Upper lobe of right lung (tissue), 1 donor: ENCODE data around the gene SDR9C7. TPM values are rescaled to one million over a fixed set of nuclear protein-coding genes. Genes with fewer than 3 reads are reported as not detected.
A peak's percentile ranks its signal among the peaks of the same experiment; 100 is the strongest.

Experiments
- ATAC-seq: fragments of 200-7000 bp; cut with Tn5 transposase; one replicate; pipeline ENCODE4 v1.9.1; 2020; ENCODE audit warnings: mild to moderate bottlenecking, moderate library complexity
- DNase-seq: peaks from one replicate; pipeline ENCODE4 v3.0.0-alpha.2; 2020
- H3K27ac ChIP-seq: fragments of 200-600 bp; one replicate; pipeline ENCODE4 v1.8.0; 2022
- H3K27me3 ChIP-seq: fragments of 200-600 bp; one replicate; pipeline ENCODE4 v1.8.0; 2022; ENCODE audit warnings: mild to moderate bottlenecking
- H3K36me3 ChIP-seq: fragments of 200-600 bp; one replicate; pipeline ENCODE4 v1.8.0; 2022
- H3K4me1 ChIP-seq: fragments of 200-600 bp; one replicate; pipeline ENCODE4 v1.8.0; 2022
- H3K4me3 ChIP-seq: fragments of 200-600 bp; one replicate; pipeline ENCODE4 v1.8.0; 2022; ENCODE audit warnings: mild to moderate bottlenecking
- H3K9me3 ChIP-seq: fragments of 200-600 bp; one replicate; pipeline ENCODE4 v1.8.0; 2022
- intact Hi-C: fragments of 100-400 bp; cut with DNase I; formaldehyde crosslinking; loops from one replicate; pipeline ENCODE4 v1.11.0; 2022
- total RNA-seq: library from RNA; stranded (reverse); fragmentation: NEBNext Ultra II Directional; extraction: Animal tissue kit (Norgen Biotek cat#: 25700); gene quantifications from one replicate; pipeline ENCODE4 v1.2.1, GENCODE V29; 2021
- TF ChIP-seq, protein P1 (sequence below): fragments of 200-600 bp; IDR thresholded peaks from one replicate; pipeline ENCODE4 v1.8.0; 2022; ENCODE audit warnings: antibody characterized with exemption
- donor health status: DM: no; HTN: yes; CAD: no; lungs with severe emphysema.

The SDR9C7 gene
- total RNA-seq, 1 donor from 2014 or later, result not detected

DNA sequence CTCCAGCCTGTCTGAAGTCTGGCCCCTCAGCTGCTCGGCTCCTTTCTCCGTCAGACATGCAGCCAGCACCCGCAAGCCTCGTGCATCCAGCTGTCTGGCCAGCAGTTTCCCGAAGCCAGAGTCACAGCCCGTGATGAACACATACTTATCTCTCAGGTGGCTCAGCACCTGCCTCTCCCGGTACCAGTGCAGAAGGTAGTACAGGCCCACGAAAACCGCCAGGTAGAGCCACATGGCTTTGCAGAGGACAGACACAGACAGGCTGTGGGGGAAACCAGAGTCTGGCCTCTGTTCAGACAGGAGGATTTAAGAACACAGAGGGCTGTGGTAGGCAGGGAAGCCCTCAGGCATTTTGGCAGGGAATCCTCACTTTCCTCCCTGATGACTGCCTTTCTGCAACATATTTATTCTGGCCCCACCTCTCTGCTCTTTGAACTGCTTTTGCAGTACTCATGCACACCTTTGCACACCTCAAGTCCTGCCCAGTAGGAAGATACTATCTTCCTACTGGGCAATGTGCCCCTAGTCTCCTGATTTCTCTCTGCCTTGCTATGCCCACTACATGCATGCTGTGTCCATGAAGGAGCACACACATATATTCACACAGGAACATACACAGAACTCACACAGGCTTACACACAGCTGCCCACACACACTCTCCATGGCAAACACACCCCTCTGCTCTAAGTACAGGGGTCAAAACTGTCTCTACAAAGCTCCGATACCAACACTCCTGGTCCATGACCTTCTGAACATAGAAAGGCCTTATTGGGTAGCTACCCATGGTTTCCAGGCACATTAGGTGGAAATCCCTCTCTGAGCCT lies 23.2 kb upstream of the SDR9C7 start, which contains the start of gene RDH16:
TSS of gene RDH16 (minus strand) at position 380 of the 824 bp plus-strand sequence. CDS start at position 234, 146 bp downstream.
- TF ChIP-seq, protein P1, sequence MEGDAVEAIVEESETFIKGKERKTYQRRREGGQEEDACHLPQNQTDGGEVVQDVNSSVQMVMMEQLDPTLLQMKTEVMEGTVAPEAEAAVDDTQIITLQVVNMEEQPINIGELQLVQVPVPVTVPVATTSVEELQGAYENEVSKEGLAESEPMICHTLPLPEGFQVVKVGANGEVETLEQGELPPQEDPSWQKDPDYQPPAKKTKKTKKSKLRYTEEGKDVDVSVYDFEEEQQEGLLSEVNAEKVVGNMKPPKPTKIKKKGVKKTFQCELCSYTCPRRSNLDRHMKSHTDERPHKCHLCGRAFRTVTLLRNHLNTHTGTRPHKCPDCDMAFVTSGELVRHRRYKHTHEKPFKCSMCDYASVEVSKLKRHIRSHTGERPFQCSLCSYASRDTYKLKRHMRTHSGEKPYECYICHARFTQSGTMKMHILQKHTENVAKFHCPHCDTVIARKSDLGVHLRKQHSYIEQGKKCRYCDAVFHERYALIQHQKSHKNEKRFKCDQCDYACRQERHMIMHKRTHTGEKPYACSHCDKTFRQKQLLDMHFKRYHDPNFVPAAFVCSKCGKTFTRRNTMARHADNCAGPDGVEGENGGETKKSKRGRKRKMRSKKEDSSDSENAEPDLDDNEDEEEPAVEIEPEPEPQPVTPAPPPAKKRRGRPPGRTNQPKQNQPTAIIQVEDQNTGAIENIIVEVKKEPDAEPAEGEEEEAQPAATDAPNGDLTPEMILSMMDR, result no peak
- intact Hi-C loops, result no loop called here
- no peaks in the 10 kb centered on the region for H3K27me3 ChIP-seq
- no peak within 1 kb of the TSS for H3K27ac ChIP-seq
- no peak for DNase-seq
- no peaks in the 10 kb centered on the region for H3K4me1 ChIP-seq
- H3K9me3 ChIP-seq, result no peaks in the 10 kb centered on the region
- no peak for ATAC-seq
- no peaks in the 10 kb centered on the region for H3K36me3 ChIP-seq
- no peak within 1 kb of the TSS for H3K4me3 ChIP-seq

DNA sequence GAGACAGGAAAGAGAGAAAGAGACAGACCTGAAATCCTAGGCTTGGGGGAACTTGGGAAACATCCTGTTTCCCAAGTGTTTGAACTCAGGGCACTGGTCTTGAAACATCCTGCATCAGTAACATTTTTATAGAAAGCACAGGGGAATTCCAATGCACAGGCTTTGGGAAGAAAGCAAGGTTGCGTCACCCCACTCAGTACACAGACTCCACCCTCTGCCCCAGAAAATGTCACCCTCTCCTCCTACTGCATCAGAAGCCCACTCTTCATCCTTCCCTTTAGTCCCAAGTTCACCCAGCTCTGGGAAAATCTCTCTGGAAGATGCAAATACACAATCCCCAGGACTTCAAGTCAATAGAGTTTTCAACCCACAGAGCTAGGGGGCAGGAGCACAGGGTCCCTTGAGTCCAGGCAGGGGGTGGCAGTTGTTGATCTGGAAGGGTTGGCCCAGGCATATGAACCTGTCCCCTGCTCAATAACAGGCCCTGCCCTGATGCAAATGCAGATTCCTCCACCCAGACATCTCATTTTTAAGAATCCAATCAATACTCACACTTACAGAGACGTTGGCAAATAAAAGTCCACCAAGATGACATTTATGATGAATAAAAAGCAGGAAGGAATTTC lies 21.5 kb upstream of the SDR9C7 start:
- Histone ChIP-seq H3K36me3 (no peaks in the 10 kb centered on the region), H3K4me1 (no peaks in the 10 kb centered on the region), H3K9me3 (no peaks in the 10 kb centered on the region), H3K27me3 (no peaks in the 10 kb centered on the region), H3K4me3 (no peak overlapping the region), H3K27ac (no peak overlapping the region)
- ATAC-seq (peak; percentile 35), DNase-seq (no peak)
- intact Hi-C loops, result no loop called here
- TF ChIP-seq, protein P1, result no peak

DNA sequence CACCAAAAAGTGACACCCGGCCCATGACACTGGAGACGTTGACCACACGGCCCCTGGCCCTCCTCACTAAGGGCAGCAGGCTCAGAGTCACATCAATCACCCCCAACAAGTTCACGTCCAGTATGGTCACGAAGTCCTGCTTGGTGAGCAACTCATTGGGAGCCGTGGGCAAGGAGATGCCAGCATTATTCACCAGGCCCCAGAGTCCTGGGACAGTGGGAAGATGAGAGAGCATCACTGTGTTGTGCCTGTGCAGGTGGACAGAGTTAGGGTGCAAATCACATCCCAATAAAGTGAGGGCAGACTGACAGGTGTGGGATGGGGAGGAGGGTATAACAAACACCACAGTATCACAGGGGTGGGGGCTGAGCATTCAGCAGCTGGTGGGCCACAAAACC lies 20.7 kb upstream of the SDR9C7 start:
- DNase-seq (no peak), ATAC-seq (no peak)
- Histone ChIP-seq H3K27me3 (no peaks in the 10 kb centered on the region), H3K4me3 (no peak overlapping the region), H3K9me3 (no peaks in the 10 kb centered on the region), H3K36me3 (no peaks in the 10 kb centered on the region), H3K27ac (no peak overlapping the region), H3K4me1 (no peaks in the 10 kb centered on the region)
- intact Hi-C loops, result no loop called here
- TF ChIP-seq, protein P1, result no peak

DNA sequence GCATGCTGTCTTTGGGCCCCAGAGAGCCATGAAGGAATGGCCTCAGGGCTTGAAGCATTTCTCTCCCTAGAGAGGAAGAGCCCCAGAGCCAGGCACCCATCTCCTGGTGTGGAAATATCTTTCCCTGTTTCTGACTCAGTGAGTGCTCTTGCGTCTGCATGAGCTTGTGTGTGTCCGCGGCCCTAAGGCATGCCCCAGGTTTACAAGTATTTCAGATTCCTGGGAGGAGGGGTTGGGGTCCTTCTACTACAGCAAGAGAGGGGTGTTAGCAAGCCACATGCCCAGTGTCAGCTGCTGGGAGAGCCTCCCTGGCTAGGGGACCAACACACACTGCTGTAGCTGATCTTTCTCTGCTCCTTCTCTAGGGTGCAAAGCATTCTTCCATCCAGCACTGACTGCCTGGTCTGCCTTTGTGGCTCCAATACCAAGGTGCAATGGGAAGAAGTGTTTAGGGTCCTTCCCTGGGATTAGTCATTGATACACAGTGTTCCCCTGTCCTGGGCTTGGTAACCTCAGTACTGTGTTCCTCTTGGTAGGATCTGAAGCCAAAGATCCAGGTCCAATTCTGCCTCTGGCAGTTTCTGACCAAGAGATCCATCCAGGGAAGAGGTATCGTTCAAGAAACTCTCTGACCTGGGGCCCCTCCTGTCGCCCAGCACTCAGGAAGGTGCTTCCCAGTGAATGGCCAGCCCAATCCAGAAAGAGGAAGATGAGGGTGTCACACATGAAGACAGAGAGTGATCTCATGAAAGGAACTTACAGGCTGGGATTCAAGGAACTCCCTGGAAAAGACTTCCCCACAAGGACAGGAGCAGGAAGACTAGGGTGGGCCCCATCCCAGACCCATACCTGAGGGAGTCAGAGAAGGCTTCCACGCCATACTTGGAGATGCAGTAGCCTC lies 20.1 kb upstream of the SDR9C7 start:
- H3K4me1 ChIP-seq, result no peaks in the 10 kb centered on the region
- H3K9me3 ChIP-seq, result no peaks in the 10 kb centered on the region
- no peak for DNase-seq
- ATAC-seq, result no peak
- H3K27me3 ChIP-seq, result no peaks in the 10 kb centered on the region
- no peak overlapping the region for H3K27ac ChIP-seq
- no peak overlapping the region for H3K4me3 ChIP-seq
- TF ChIP-seq, protein P1, result no peak
- H3K36me3 ChIP-seq, result no peaks in the 10 kb centered on the region
- intact Hi-C loops, result no loop called here

DNA sequence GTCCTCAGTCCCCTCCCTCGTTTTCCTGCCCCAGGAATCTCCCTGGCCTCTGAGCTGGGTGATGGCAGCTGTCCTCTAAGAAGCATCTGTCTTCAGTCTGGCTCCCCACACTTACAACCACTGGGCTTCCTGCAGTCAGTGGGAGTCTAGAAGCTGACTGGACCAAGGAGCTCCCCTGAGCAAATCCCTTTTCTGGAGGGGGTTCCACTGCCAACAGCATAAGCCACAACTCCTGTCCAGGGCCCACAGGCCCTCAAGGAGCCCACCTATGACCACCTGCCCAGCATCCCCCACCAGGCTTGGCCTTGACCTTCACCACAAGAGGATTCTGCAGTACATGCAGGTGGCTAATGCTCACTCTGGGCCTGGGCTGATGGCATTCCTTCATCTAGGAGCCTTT lies 19.1 kb upstream of the SDR9C7 start:
- DNase-seq, result no peak
- TF ChIP-seq, protein P1, result no peak
- intact Hi-C loops, result no loop called here
- Histone ChIP-seq H3K27ac (no peak overlapping the region), H3K4me1 (no peaks in the 10 kb centered on the region), H3K27me3 (no peaks in the 10 kb centered on the region), H3K9me3 (no peaks in the 10 kb centered on the region), H3K36me3 (no peaks in the 10 kb centered on the region), H3K4me3 (no peak overlapping the region)
- ATAC-seq, result no peak
